Dedifferentiated amniotic fluid mesenchymal stem cell (primary cell): Measurements from ENCODE around the gene MT2A.

Source experiments
- DNase-seq: peaks from one replicate; pipeline ENCODE4 v3.0.0-alpha.2; 2016; ENCODE audit errors: extremely low spot score

The MT2A gene

DNA sequence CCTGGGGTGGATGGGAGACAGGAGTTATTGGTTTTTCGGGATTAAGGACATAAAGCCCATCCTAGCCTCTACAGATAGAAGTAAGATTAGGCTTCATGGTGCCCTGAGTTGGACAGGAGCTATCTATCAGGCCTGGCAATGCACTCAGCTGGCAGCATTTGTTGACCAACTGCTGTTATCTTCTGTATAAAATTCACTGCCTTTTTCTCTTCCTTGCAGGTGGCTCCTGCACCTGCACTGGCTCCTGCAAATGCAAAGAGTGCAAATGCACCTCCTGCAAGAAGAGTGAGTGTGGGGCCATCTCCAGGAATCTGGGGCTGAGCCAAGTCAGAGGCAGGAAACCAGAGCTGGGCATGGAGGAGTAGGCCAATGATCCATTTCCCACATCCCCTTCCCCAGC, 30.7 kb downstream of the MT2A start:
- DNase-seq = no peak

- DNase-seq = no peak
Measured at GRCh38 chr16:56640076-56640475, 31.7 kb downstream of the MT2A start.

- no peak for DNase-seq
Measured at GRCh38 chr16:56641166-56641565, 32.8 kb downstream of the MT2A start.

- no peak for DNase-seq
Measured at GRCh38 chr16:56643080-56643778, 34.8 kb downstream of the MT2A start.

DNA sequence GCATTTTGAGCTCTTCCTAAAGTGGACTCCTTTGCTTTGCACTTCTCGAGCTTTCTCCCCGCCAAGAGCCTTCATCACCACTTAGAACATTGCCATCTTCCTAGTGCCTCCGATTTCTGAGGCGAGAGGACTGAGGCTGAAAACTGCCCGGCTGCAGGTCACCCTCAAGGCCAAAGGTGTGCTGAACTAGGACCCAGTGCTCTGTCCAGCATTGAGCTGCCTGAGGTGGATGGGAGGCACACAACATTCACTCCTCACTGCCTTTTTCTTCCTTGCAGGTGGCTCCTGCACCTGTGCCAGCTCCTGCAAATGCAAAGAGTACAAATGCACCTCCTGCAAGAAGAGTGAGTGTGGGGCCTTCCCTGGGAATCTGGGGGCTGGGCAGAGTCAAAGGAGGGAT, 35.4 kb downstream of the MT2A start:
- no peak for DNase-seq

DNA sequence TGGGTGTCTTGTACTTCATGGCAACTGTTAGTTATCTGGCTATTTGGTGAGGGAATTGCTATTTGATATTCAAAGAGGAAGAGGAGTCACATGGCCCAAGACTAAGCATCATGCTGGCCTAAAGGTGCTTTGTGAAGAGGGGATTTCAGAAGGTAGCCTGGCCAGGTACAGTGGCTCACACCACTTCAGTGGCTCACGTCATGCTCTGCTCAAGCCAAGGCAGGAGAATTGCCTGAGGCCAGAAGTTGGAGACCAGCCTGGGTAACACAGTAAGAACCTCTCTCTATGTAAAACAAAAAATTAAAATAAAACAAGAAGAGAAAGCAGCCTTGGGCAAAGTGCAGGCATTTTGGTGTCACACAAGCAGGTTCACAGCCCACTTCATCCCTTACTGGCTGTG, 36.9 kb downstream of the MT2A start:
- DNase-seq = no peak

DNA sequence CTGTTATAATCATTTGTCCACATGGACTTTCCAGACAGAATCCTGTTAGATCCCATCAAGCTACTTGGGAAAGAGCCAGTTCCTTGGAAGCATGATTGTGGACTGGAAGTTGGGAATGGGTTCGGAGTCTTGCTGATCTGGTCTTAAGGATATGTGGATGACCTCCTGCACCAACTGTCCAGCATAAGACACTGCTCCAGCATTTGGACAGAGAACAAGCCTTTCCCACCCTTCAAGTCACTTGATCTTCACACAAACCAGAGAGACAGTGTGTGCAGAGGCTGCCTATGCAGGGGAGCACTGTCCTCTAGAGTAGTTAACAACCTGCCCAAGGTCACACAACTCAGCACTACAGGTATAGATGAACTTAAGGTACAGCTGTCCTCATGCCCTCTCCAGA, 37.5 kb downstream of the MT2A start:
- no peak for DNase-seq

DNA sequence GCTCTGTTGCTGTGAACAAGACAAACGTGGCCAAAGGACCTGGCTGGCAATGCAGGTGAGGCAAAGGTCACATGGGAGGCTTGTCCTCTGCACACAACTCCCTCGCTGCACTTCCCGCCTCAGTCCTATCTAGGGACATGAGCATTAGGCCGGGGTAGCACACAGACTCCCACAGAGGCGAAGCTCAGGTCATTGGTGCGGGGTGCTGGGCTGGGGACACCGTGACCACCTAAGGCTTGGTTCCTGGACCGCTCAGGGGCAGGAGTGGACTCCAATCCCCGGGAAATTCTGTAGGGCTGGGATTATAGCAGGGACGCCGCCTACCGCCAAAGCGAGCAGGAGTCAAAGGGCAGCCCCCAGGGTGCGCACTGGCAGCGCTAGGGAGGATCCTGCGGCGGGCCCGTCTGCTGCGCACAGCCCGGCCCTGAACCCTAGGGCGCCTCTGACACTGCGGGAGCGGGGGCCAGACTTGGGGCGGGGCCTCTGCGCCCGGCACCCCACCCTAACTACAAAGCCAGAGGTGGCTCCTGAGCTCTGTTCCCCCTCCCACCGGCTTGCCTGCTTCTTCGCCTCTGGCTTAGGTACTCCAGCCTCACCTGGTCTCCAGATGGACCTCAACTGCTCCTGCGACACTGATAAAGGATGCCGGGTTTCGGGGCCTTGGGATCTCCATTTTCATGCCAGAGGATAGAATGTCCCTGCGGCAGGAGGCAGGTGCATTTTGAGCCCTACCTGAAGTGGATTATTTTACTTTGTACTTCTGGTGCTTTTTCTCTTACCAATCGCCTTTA, 39.5 kb downstream of the MT2A start:
- no peak for DNase-seq

DNA sequence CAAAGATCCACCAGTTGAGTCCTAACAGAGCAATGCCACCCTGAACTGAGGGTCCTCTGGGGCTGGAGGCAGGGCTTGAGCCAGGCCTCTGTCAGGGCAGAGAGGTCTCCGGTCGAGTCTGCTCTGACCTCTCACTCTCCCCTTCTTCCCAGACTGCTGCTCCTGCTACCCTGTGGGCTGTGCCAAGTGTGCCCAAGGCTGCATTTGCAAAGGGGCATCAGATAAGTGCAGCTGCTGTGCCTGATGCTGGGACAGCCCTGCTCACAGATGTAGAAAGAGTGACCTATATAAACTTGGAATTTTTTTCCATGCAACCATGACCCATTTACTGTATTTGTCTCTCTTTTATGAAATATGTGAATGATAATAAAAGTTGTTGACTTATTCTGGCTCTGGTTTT, 40.9 kb downstream of the MT2A start:
- DNase-seq = no peak

DNA sequence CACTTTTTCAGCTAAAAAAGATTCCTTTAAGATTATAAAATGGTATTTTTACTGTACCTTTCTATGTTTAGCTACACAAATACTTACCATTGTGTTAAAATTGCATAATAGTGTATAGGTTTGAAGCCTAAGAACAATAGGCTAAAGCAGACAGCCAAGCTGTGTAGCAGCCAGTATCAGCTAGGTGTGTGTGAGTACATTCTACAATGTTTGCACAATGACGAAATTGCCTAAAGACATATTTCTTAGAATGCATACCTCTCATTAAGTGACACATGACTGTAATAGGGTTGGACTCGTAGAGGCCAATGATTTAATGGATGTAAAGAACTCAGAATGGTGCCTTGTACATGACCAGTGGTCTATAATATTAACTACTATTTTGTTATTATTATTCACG, 41.4 kb downstream of the MT2A start:
- DNase-seq = no peak

DNA sequence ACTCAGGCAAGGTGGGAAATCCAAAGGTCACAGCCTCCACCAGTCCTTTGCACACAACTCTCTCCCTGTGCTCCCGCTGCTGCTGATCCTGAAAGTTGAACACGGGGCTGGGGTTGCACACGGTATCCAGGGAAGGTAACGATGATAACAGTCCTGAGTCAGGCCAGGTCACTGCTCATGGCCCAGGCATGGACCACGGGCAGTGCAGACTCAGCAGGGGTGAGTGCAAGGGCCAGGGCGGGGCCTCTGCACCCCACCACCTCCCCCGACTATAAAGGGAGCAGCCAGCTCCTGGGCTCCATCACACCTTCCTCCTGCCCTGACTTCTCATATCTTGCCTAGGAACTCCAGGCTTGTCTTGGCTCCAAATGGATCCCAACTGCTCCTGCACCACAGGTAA, 43.2 kb downstream of the MT2A start, which contains the start of gene MT1B:
TSS of gene MT1B (plus strand) at position 301 of the 400 bp plus-strand sequence. CDS start at position 369, 68 bp downstream.
- DNase-seq = no peak

- no peak for DNase-seq
Measured at GRCh38 chr16:56652600-56652999, 44.2 kb downstream of the MT2A start.

DNA sequence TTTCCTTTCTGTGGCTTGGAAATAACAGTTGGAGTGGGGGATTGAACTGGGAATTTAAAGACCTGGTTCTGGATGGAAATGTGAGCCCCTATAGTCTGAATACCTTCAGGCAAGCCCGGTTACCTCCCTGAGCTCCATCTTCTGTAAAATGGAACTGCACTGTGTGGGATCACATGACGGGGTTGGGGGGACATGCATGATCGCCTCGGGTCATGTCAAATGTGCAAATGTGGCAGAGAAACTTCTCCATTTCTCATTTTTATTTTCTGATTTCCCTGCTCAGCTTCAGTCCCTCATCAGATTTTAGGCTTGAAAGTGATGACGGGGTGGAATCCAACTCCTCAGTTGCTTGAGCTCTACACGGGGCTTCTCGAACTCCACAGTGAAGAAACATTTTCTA, 44.8 kb downstream of the MT2A start:
- no peak for DNase-seq

DNA sequence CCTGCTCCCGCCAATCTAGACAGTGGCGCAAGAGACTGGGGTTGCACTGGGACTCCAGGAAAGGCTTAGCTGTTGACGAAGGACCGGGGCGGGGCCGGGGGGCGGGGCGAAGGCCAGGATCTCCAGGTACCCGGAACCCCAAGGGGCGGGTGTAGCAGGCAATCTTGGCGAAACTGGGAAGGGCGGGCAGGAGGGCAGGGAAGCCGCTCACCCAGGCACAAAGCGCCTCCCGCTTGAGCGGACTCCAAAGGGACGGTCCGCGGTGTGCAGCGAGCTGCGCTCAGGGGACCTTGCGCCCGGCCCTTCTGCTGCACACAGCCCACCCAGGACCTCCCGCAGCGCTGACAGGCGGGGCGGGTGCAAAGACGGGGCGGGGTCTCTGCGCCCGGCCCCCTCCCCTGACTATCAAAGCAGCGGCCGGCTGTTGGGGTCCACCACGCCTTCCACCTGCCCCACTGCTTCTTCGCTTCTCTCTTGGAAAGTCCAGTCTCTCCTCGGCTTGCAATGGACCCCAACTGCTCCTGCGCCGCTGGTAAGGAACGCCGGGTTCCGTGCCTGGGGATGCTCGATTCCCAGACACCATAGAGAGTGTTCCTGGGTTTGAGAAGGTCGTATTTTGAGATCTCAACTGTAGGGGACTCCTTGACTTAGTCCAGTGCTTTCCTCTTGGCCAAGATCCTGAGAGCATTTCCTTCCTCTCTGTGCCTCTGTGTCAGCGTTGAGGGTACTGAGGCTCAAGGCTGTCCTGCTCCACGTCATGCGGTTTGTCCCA, 49.4 kb downstream of the MT2A start, which contains the start of gene MT1F:
TSS of gene MT1F (plus strand) at position 405 of the 772 bp plus-strand sequence. CDS start at position 505, 100 bp downstream.
- DNase-seq = no peak

DNA sequence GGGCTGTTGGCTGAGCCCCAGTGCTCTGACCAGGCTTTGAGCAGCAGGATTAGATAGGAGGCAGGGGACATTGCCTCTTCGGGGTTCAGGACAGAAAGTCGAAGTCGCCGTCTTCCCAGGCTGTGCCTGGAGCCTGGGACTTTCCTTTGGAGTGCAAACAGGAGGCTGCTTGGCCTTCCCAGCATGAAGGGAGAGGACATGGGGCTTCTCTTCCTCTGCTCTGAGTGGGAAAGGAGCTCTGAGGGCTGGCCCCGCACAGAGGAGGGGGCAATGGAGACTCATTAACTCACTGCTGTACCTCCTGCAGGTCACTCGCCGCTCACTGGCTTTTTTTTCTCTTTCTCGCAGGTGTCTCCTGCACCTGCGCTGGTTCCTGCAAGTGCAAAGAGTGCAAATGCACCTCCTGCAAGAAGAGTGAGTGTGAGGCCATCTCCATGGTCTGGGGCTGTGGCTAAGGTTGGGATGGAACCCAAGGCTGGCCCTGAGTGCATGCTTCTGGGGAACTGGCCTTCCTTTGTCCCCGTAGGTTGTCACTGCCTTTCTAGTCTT, 50.0 kb downstream of the MT2A start:
- no peak for DNase-seq
